Measurements from ENCODE around the gene CAMK4.
"Not testable (repeated sequence)": the region's sequence is repeated elsewhere in the genome, so short reads cannot be mapped to it uniquely, and the experiment has no call there.

The CAMK4 gene

DNA sequence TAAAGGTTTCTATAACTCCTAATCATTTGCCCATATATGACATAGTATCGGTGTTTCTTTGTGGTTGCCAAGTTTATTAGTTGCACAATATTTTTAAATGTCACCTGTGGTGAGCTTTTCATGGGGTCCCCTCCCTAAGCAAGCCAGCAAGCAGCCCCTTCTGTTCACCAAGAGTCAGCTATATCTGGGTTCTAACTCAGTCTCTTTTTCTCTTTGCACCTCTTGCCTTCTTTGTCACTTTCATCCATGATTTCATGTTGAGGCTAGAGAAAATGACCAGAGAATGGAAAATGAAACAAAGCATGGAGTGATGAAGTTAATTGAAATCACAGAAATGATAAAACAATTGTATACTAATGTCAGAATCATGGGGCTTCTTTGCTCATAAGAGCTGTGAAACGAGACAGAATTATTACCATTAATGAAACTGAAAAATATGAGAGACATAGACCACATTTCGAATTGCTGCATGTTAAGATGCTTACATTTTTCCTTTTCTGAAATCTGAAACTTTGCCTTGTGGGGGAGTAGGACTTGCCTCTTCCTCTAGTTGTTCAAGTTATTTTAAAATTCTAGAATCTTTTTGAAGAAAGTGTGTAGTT lies 75.7 kb downstream of the CAMK4 start:
- TF ChIP-seq, protein P1, sequence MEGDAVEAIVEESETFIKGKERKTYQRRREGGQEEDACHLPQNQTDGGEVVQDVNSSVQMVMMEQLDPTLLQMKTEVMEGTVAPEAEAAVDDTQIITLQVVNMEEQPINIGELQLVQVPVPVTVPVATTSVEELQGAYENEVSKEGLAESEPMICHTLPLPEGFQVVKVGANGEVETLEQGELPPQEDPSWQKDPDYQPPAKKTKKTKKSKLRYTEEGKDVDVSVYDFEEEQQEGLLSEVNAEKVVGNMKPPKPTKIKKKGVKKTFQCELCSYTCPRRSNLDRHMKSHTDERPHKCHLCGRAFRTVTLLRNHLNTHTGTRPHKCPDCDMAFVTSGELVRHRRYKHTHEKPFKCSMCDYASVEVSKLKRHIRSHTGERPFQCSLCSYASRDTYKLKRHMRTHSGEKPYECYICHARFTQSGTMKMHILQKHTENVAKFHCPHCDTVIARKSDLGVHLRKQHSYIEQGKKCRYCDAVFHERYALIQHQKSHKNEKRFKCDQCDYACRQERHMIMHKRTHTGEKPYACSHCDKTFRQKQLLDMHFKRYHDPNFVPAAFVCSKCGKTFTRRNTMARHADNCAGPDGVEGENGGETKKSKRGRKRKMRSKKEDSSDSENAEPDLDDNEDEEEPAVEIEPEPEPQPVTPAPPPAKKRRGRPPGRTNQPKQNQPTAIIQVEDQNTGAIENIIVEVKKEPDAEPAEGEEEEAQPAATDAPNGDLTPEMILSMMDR (IDR thresholded peaks at IDR 0.05; ENCODE audit: control insufficient read depth, extremely low read depth, insufficient read depth): no peak
- DNase-seq (ENCODE audit: low read depth): no peak
- no peak overlapping the region for H3K4me3 ChIP-seq (ENCODE audit: low read depth, low read length)

DNA sequence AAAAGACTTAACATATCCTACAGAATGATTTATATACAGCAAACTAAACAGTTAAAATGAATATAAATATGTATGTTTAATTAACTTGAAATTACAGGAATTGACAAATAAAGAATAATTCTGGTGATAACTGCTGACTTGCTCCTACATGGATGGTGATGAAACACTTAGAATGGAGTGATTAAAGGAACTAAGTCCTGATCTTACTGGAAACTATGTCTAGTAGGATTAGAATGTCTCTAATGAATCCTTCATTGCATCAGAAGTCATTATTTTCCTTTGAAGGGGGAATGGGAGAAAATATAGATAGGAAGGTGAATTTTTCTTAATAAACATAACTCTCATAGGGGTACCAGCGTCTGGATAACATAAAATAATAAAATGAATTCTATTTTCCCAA lies 77.1 kb downstream of the CAMK4 start:
- no peak for DNase-seq (ENCODE audit: low read depth)
- TF ChIP-seq, protein P1 (IDR thresholded peaks at IDR 0.05; ENCODE audit: control insufficient read depth, extremely low read depth, insufficient read depth): no peak

DNA sequence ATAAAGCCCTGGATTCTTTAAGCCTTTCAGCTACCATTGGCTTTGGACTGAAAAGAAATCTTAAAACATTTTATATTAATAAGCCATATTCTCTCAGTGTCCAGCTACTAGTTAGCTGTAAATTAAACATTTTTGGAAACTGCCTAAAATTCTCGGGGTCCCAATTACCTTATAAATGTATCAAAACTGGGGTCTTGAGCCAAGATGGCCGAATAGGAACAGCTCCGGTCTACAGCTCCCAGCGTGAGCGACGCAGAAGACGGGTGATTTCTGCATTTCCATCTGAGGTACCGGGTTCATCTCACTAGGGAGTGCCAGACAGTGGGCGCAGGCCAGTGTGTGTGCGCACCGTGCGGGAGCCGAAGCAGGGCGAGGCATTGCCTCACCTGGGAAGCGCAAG lies 77.9 kb downstream of the CAMK4 start:
- not testable (repeated sequence) for H3K4me3 ChIP-seq (ENCODE audit: low read depth, low read length); DNase-seq (ENCODE audit: low read depth)

More for the DNA sequence above, 77.1 kb downstream of the CAMK4 start:
- H3K4me3 ChIP-seq (ENCODE audit: low read depth, low read length): no peak overlapping the region

DNA sequence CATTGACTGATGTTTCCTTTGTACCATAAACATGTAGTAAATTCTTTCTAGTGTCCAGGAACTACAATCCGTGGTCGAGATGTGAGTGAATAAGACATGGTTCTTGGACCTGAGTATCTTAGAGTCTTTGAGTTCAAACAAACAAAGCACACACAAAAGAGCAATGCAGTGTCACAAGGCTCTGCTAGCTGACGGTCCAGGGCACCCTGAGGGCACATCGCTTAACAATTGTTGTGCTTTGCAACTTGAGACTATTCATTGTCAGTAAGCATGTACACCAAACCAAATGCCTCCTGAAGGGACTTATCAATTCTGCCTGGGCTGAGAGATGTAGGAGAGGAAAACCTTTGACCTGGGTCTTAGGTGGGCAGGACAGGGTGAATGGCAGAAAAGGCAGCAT lies 84.8 kb downstream of the CAMK4 start:
- TF ChIP-seq, protein P1 (IDR thresholded peaks at IDR 0.05; ENCODE audit: control insufficient read depth, extremely low read depth, insufficient read depth): no peak
- no peak for DNase-seq (ENCODE audit: low read depth)

DNA sequence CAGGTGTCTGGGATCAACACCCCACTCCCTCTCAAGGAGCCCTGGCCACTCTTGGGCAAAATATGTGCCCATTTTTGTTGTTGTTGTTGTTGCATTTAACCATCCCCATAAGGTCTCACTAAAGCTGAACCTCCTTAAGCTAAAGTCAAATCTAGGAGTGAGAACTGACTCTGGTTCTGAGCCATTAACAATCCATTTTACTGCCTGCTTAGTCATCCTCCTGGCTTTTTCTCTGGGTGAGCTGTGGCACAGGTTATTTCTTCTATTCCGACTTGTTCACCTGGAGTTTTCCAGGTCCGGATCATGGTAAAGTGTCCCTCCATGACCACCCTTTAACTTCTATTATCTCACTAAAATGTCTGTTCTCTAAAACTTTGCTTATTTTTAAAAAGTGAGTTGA lies 85.2 kb downstream of the CAMK4 start:
- H3K4me3 ChIP-seq (ENCODE audit: low read depth, low read length): no peak overlapping the region
- TF ChIP-seq, protein P1 (IDR thresholded peaks at IDR 0.05; ENCODE audit: control insufficient read depth, extremely low read depth, insufficient read depth): no peak
- no peak for DNase-seq (ENCODE audit: low read depth)

More for the DNA sequence above, 84.8 kb downstream of the CAMK4 start:
- H3K4me3 ChIP-seq (ENCODE audit: low read depth, low read length): no peak overlapping the region

DNA sequence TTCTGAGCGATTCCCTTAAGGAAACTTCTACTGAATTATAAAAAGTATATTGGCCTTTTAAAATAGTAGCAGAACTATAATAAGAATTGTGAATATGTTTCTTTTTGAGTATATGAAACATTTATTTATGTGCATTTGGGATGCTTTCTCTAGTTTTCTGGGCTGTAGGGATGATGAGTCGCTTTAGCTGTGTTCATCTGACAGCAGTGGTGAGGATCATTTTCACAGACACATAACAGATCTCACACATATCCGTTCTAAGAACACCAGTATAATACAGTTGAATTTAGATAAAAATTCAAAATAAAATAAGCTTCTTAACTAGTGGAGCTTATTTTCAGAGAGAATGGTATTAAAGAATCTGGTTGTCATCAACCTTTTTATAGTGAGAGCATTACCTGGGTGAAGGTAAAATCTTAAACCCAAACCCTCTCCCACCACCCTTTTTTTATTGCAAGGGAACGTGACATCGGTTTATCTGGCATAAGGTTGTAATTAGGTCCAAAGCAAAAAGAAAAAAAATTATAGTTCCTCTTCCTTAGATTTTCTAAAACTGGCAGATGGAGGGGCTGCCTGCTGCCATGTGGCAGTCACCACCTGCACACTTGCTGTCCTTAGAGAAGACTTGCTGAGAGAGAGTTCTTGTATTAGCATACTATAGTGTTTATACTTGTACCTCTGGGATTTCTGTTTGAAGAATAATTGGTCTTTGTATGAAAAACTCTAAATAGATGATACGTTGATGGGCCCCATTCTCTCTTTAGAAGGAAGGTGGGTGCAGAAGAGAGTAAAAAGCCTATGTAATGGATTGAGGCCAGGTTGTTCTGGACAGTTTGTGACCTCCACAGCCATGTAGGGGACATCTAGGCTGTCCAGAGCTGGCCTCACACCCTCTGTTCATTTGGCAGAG lies 86.8 kb downstream of the CAMK4 start:
- TF ChIP-seq, protein P1 (IDR thresholded peaks at IDR 0.05; ENCODE audit: control insufficient read depth, extremely low read depth, insufficient read depth): no peak
- DNase-seq (ENCODE audit: low read depth): no peak
- no peak overlapping the region for H3K4me3 ChIP-seq (ENCODE audit: low read depth, low read length)

DNA sequence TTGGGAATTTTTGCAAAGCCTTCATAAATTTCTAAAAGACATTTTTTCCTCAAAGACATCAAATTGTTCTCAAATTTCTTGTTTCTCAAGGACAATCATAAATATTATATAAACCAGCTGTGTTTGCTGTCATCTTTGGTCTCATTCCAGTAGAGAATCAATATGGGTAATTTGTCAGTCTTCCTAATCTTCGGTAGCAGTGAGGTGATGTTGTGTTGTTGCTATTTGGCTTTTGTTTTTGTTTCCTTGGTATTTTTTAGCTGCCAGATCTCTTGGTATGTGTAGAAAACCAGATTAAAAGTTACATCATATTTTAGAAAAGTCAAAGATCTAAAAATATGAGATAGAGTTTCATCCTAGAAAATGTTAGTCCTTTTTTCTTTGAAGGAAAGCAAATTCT lies 87.5 kb downstream of the CAMK4 start:
- no peak overlapping the region for H3K4me3 ChIP-seq (ENCODE audit: low read depth, low read length)
- TF ChIP-seq, protein P1 (IDR thresholded peaks at IDR 0.05; ENCODE audit: control insufficient read depth, extremely low read depth, insufficient read depth): no peak
- no peak for DNase-seq (ENCODE audit: low read depth)

Measured in LNCaP clone FGC (cell line).